22Rv1 (cell line): ENCODE data around the gene DMXL2.
"Not testable (repeated sequence)": the region's sequence is repeated elsewhere in the genome, so short reads cannot be mapped to it uniquely, and the experiment has no call there.

Experiments used
- CTCF ChIP-seq: fragments of 450-650 bp; IDR thresholded peaks from 2 replicates; pipeline ENCODE4 v1.5.1; 2017; ENCODE audit warnings: mild to moderate bottlenecking
- ZFX ChIP-seq: fragments of 450-650 bp; IDR thresholded peaks from 2 replicates; pipeline ENCODE4 v1.6.1; 2017; ENCODE audit warnings: antibody characterized with exemption, borderline replicate concordance

- not testable (repeated sequence) for TF ChIP-seq CTCF, ZFX
These were observed 9.9 kb downstream of the DMXL2 start for GRCh38 chr15:51612669-51613068.
